Measurements from ENCODE around the gene WDFY4. TPM values are rescaled to one million over a fixed set of nuclear protein-coding genes. Genes with fewer than 3 reads are reported as not detected.

Gene WDFY4
- total RNA-seq, 1 experiment from 2014 or later, result 0.22 TPM

DNA sequence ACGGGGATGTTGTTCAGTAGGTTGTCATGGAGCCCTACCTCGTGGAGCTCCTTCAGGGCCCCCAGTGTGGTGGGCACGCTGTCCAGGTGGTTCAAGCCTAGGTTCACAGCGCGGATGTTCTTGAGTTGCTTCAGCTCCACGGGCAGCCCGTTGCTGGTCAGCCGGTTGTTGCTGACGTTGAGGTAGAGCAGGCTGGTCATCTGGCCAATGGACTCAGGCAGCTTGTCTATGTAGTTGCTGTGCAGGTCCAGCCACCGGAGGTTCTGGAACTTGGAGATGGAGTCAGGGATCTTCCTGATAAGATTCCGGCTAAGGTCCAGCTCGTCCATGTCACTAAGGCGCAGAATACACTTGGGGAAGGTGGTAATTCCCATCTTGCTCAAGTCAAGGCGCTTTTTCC lies 229.0 kb downstream of the WDFY4 start:
- Histone ChIP-seq H3K9ac (ENCODE audit: low read length) (no peak overlapping the region), H3K9me3 (ENCODE audit: control insufficient read depth in 1 of 2, insufficient read depth in 1 of 2, low read depth in 1 of 2, low read length in 2 of 2) (no peaks in the 10 kb centered on the region), H4K20me1 (ENCODE audit: insufficient read depth) (no peaks in the 10 kb centered on the region), H3K79me2 (ENCODE audit: insufficient read depth, low read length) (no peaks in the 10 kb centered on the region), H2AFZ (ENCODE audit: low read depth, low read length, poor library complexity, severe bottlenecking) (no peak overlapping the region), H3K4me1 (ENCODE audit: control insufficient read depth in 1 of 2, insufficient read depth in 2 of 2, low read length in 2 of 2) (no peaks in the 10 kb centered on the region), H3K4me2 (ENCODE audit: low read length) (no peak overlapping the region), H3K9me2 (ENCODE audit: insufficient read depth) (no peaks in the 10 kb centered on the region), H3K36me3 (ENCODE audit: control insufficient read depth in 1 of 2, insufficient read depth in 2 of 2, low read length in 2 of 2) (no peaks in the 10 kb centered on the region), H3K27me3 (ENCODE audit: insufficient read depth, low read length) (peaks cover 53% of the 10 kb centered on the region), H3K4me3 (replicated peaks in 1 of 2; ENCODE audit: low read depth in 1 of 2, low read length in 2 of 2) (no peak overlapping the region), H3K27ac (ENCODE audit: low read depth, low read length) (no peak overlapping the region)
- no TSS peak for BruUV-seq (replicated peaks)
- CTCF ChIA-PET, result no interaction called here
- DNase-seq (ENCODE audit: low read depth, low spot score) (no peak), ATAC-seq (no peak)
- TF ChIP-seq JUND (IDR thresholded peaks at IDR 0.05) (no peak), ZFX (IDR thresholded peaks at IDR 0.05) (no peak), MAX (IDR thresholded peaks at IDR 0.05) (no peak), ELF1 (IDR thresholded peaks at IDR 0.05; ENCODE audit: borderline replicate concordance, low read depth) (no peak), SIN3A (IDR thresholded peaks at IDR 0.05; ENCODE audit: low read depth) (no peak), FOSL1 (IDR thresholded peaks at IDR 0.05; ENCODE audit: low read depth) (no peak), POLR2A (IDR thresholded peaks at IDR 0.05; ENCODE audit: borderline replicate concordance, extremely low read depth, insufficient read depth, insufficient read length) (no peak), EGR1 (IDR thresholded peaks at IDR 0.05; ENCODE audit: low read depth) (no peak), EZH2phosphoT487 (IDR thresholded peaks at IDR 0.05; ENCODE audit: borderline replicate concordance) (no peak), REST (IDR thresholded peaks at IDR 0.05; ENCODE audit: low read depth) (no peak), CBX3 (IDR thresholded peaks at IDR 0.05; ENCODE audit: low read depth) (no peak), EZH2 (IDR thresholded peaks at IDR 0.05) (no peak), TCF7L2 (IDR thresholded peaks at IDR 0.05; ENCODE audit: borderline replicate concordance, extremely low read depth, insufficient read depth, insufficient read length) (no peak), ZBTB33 (IDR thresholded peaks at IDR 0.05; ENCODE audit: extremely low read depth, insufficient replicate concordance, low read length) (no peak), CTCF (IDR thresholded peaks at IDR 0.05 in 2 of 3, conservative IDR thresholded peaks at IDR 0.05 in 1 of 3; ENCODE audit: borderline replicate concordance in 1 of 3, insufficient read depth in 1 of 3, low read depth in 2 of 3, low read length in 2 of 3) (no peak)
- TF ChIP-seq, protein P1, sequence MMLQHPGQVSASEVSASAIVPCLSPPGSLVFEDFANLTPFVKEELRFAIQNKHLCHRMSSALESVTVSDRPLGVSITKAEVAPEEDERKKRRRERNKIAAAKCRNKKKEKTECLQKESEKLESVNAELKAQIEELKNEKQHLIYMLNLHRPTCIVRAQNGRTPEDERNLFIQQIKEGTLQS (IDR thresholded peaks at IDR 0.05), result no peak
- RAD21 ChIA-PET (ENCODE audit: low non-redundant PET in 1 of 2, low total read pairs in 2 of 2, uncharacterized antibody in 2 of 2, unreplicated experiment in 2 of 2), result no interaction called here
- intact Hi-C loops (cut with micrococcal nuclease), result no loop called here
- POLR2A ChIA-PET, result no interaction called here
